GM21528 (cell line): ENCODE data around the gene THADA.

Experiments used
- ATAC-seq: cut with Tn5 transposase; IDR thresholded peaks from one replicate; pipeline ENCODE4 v1.9.1; 2021; ENCODE audit warnings: mild to moderate bottlenecking, moderate library complexity; ENCODE audit not compliant: unreplicated experiment, low FRiP score

THADA gene

GRCh38 chr2:43233218-43234212, 362.3 kb downstream of the THADA start:
- ATAC-seq, result no peak

GRCh38 chr2:43230951-43231827, 364.6 kb downstream of the THADA start:
- ATAC-seq, result no peak

DNA sequence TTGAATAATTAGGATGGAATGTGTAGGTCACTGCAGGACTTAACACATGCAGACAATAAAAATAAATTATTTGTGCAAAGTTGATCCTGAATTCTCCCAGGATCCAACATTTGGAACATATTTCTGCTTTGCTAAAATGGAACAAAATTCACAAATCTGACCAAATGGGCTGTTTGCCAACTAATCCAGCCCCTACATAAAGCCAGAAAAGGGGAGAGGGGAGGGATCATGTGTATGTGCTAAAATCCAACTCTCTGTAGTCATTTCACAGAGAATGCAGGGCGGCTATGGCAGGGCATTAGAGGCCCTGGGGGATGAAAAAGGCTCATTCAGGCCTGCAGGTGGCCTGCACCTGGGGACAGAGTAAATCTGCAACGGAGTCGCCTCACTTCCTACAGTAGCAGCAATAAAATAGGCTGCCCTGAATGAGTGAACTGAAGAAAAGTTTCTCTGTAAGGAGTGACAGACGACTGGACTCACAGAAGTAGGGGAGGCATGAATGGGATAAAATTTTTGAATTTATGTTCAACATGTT, 365.4 kb downstream of the THADA start:
- no peak for ATAC-seq

DNA sequence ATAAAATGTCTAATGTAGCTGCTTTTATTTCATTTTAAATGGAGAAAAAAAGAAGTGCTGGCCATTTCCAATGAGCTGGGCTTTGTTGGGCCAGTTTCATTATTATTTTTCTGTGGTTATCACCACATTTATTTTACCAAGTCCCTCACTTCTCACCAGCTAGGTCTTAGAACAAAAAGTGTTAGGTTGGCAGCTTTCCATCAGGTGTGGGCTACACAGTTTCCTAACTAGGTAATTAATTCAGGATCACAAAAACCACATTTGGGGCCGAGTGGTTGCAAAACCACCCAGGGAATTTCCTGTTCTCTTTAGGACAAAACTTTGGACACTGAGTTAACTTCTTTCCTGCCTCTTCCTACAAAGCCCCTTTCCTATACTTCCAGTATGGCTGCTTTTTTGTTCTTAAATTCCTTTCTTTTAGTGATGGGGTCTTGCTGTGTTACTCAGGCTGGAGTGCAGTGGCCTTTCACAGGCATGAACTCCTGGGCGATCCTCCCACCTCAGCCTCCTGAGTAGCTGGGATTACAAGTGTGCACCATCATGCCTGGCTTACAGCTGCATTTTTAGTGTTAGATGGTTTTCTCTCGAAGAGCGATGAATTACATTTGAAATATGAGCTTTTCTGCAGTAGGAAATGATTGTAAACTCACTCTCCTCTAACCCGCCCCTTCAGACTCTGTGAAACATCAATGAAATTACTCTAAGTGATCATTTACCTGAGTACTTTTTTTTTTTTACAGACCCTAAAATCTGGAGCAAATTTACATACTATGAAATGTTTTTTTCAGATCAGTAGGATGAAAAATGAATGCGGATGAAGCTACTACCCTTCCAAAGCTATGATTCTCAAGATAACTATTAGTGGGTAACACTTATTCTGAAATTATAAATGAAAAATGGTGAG, 366.8 kb downstream of the THADA start:
- no peak for ATAC-seq

- ATAC-seq, result no peak
Observed at GRCh38 chr2:43228321-43228751, 367.5 kb downstream of the THADA start.

- no peak for ATAC-seq
Observed at GRCh38 chr2:43227830-43228281, 368.0 kb downstream of the THADA start.

- ATAC-seq, result peak; percentile 28
Observed at GRCh38 chr2:43226955-43227829, 368.6 kb downstream of the THADA start.

- ATAC-seq, result peak; percentile 51
Observed at GRCh38 chr2:43226558-43226954, 369.3 kb downstream of the THADA start, which contains the start of gene ZFP36L2. Gene ZFP36L2 (minus strand): TSS chr2:43226606. CDS start chr2:43226315, 291 bp downstream.

DNA sequence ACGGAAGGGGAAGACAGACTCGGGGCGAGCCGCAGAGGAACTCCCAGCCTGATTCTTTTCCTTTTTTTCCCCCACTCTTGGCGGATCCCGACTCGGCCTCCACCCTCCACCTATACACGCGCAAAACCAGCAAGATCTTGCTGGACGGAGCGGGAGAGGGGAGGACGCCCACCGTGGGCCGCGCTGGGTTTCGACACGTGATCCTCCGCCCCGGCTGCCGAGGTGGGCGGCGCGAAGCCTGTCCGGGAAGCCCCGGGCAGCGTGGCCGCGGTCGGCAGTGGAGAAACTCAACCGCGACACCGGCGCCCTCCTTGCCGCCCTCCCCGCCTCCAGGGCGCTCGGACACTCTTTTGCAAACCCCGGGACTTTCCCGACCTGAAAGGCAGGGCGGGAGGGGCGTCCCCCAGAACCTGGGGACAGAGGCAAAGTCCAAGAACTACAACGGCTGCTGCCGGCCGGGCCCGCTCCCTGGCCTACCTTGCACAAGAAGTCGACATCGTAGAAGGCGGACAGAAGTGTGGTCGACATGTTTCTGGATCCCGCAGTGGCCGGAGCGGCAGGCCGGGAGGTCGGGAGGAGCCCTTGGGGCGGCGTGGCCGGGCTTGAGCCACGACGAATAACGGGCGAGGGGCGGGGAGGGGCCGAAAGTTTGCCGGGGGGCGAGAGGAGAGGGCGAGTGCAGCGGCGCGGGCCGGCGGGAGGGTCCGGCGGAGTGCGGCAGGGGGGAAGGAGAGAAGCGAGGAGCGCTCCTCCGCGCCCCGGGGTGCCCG, 369.9 kb downstream of the THADA start:
- ATAC-seq, result peak; percentile 26

GRCh38 chr2:43225093-43225787, 370.6 kb downstream of the THADA start:
- ATAC-seq, result peak; percentile 1

- ATAC-seq, result no peak
Observed at GRCh38 chr2:43224571-43225092, 371.2 kb downstream of the THADA start.

- no peak for ATAC-seq
Observed at GRCh38 chr2:43224131-43224570, 371.7 kb downstream of the THADA start.

DNA sequence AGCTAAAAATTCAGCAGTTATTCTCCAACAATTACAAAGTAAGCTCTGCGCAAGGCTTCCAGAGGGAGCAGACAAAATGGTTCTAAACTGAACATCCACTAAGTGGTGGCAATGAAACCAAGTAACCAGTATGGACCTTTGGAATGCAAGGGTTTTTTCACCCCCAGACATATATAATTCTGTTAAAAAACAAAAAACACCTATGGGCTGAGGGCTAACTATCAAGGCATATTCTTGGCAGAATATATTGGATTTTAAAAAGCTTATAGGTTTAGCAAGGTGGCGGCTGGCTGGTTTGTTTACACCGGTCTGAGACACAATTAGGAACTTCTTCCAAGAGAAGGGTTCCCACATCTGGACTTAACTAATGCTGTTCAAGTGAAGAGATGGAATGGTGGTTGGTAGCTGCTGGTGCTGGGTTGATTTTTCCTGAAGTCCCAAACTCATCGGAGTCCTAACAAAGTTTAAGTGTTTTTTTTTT, 372.3 kb downstream of the THADA start:
- no peak for ATAC-seq

DNA sequence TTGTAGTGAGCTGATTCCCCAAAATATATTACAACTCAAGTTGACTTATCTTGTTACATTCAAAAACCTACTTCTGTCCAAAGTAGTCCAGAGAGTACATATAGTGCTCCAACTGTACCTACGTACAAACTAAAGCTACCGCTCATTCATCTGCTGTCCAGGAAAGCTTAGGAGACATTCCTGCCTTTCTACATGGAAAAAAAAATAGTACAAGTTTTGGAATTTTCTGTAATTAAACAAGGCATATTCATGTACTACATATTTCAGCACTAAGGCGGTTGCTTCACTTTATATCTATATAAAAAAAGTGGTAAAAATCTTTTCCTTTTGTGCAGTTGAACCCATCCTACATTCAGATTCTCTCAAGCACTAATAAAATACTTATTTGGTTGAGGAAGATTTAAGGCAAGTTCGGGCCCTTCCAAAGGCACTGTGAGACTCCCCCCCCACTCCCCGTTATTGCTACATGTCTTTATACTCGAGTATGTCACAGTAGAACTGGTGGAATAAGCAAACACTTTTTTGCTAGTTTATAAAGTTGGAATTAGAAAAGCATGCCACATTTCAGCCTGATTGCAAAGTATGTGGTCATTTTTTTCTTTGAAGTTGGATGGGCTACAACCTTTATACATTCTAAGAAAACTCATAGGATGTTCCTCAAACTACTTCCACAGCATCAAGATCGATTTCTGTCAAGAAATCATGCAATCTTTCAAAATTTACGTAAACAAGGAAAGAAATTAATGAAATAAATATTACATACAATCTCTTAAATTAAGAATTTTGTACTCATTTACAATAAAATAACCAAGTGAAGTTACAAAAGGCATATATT, 373.1 kb downstream of the THADA start:
- ATAC-seq, result no peak

- ATAC-seq, result no peak
Observed at GRCh38 chr2:43221763-43222474, 373.9 kb downstream of the THADA start.
